Gastroesophageal sphincter (tissue), 3 donors: ENCODE results near the gene RAI1.

Source experiments
- EP300 ChIP-seq: sonication (generic); formaldehyde crosslinking; IDR thresholded peaks from one replicate; pipeline ENCODE4 v1.6.1; 2017; ENCODE audit warnings: antibody characterized with exemption, mild to moderate bottlenecking
- POLR2A ChIP-seq, 2 donors: fragments of 450-650 bp; IDR thresholded peaks; one replicate each; pipeline ENCODE4 v1.6.1; 2017; ENCODE audit warnings: antibody characterized with exemption in 2 of 2, mild to moderate bottlenecking in 2 of 2, moderate library complexity in 1 of 2
- TF ChIP-seq, protein P1 (sequence below), 4 experiments: fragments of 200-600 bp in 2 of 4; fragments of 450-650 bp in 2 of 4; sonication (generic) in 1 of 4; IDR thresholded peaks; one replicate each; pipeline ENCODE4 v1.5.1; 2017 to 2019; ENCODE audit warnings: antibody characterized with exemption in 4 of 4, mild to moderate bottlenecking in 2 of 4, moderate library complexity in 2 of 4

DNA sequence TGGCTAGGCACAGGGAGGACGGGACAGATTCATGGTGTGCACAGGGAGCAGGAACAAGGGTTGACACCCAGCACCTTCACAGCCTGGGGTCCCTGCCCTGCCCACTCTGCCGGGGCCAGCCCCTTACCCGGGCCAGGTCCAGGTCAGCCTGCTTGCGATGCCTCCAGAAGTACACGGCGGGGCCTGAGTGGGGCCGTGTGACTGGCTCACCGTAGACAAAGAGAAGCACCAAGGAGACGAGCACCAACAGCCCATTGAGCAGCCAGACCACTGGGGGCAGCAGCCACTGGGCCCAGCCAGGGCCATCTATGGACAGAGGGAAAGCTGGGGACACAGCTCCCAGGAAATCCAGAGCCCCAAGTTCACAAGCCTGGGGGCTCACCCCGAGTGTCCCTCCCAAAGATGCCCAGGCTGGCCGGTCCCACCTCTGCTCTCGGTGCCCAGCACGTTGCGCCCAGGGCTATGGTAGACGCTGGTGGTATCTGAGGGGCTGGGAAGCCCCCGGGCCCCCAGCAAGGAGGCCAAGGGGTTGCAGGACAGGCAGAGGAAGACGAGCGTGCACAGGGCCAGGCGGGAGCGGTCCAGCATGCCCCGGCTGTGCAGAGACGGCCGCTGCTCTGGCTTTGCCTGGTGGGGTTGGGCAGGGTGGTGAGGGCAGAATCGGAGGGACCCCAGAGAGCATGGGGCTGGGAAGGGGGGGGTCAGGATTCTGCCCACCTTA is 135.7 kb downstream of the RAI1 start:
- TF ChIP-seq, protein P1, sequence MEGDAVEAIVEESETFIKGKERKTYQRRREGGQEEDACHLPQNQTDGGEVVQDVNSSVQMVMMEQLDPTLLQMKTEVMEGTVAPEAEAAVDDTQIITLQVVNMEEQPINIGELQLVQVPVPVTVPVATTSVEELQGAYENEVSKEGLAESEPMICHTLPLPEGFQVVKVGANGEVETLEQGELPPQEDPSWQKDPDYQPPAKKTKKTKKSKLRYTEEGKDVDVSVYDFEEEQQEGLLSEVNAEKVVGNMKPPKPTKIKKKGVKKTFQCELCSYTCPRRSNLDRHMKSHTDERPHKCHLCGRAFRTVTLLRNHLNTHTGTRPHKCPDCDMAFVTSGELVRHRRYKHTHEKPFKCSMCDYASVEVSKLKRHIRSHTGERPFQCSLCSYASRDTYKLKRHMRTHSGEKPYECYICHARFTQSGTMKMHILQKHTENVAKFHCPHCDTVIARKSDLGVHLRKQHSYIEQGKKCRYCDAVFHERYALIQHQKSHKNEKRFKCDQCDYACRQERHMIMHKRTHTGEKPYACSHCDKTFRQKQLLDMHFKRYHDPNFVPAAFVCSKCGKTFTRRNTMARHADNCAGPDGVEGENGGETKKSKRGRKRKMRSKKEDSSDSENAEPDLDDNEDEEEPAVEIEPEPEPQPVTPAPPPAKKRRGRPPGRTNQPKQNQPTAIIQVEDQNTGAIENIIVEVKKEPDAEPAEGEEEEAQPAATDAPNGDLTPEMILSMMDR (IDR thresholded peaks at IDR 0.05): no peak
- no peak for TF ChIP-seq EP300
- TF ChIP-seq POLR2A (IDR thresholded peaks at IDR 0.05): no peak
